Measurements from ENCODE around the gene SALL3.

DNA sequence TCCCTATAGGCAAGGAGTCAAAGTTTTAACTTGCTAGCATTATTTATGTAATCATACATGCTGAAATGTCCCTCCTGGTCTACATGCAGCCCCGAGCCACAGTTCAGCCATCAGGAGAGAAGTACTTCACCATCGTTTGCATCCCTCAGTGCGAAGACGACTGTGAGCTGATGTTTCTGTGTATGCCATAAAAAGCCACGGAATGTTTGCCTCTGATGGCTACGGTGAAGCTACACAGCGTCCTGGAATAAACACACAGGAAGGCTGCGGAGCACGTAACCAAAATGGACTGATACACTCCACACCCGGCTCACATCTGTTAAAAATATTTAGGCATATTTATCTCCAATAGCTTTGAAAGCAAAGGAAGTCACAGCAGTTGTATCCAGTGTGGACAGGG, 4.3 kb upstream of the SALL3 start:
- no peak for TF ChIP-seq CTCF (IDR thresholded peaks at IDR 0.05; ENCODE audit: insufficient read depth, low read length)
- TF ChIP-seq REST (IDR thresholded peaks at IDR 0.05; ENCODE audit: insufficient replicate concordance, low read depth) = no peak
- TF ChIP-seq POLR2AphosphoS5 (IDR thresholded peaks at IDR 0.05; ENCODE audit: low read depth) = no peak
- TF ChIP-seq SPI1 (IDR thresholded peaks at IDR 0.05; ENCODE audit: borderline replicate concordance, low read depth) = no peak
- no peak for TF ChIP-seq GABPA (IDR thresholded peaks at IDR 0.05; ENCODE audit: low read depth)

All from HL-60 (cell line).